DOHH2 (cell line): ENCODE measurements around the gene DYNC2H1.

Experiments
- H3F3A ChIP-seq: fragments of 200-600 bp; sonication (generic), shearing (Covaris generic); 2 replicates; pipeline ENCODE4 v1.6.0; 2016; ENCODE audit warnings: antibody characterized with exemption, mild to moderate bottlenecking; ENCODE audit not compliant: control insufficient read depth, insufficient read depth
- H3K27ac ChIP-seq: fragments of 200-600 bp; sonication (generic); 2 replicates; pipeline ENCODE4 v1.5.1; 2014; ENCODE audit warnings: low read depth, mild to moderate bottlenecking, low read length, moderate library complexity
- H3K27me3 ChIP-seq: fragments of 200-600 bp; sonication (generic); 2 replicates; pipeline ENCODE4 v1.6.1; 2014; ENCODE audit warnings: mild to moderate bottlenecking, low read length, mixed read lengths; ENCODE audit not compliant: control insufficient read depth
- H3K36me3 ChIP-seq: fragments of 200-600 bp; sonication (generic); 2 replicates; pipeline ENCODE4 v1.6.1; 2014; ENCODE audit warnings: mild to moderate bottlenecking, low read length, moderate library complexity, mixed read lengths; ENCODE audit not compliant: control insufficient read depth
- H3K4me1 ChIP-seq: fragments of 200-600 bp; sonication (generic); 2 replicates; pipeline ENCODE4 v1.6.1; 2014; ENCODE audit warnings: mild to moderate bottlenecking, low read length, mixed read lengths; ENCODE audit not compliant: control insufficient read depth
- H3K4me2 ChIP-seq: fragments of 200-600 bp; sonication (generic); 2 replicates; pipeline ENCODE4 v1.6.0; 2014; ENCODE audit warnings: mild to moderate bottlenecking, low read length, moderate library complexity
- H3K4me3 ChIP-seq: fragments of 200-600 bp; sonication (generic); 2 replicates; pipeline ENCODE4 v1.5.1; 2014; ENCODE audit warnings: mild to moderate bottlenecking, low read length, mixed read lengths
- H3K79me2 ChIP-seq: fragments of 200-600 bp; sonication (generic); 2 replicates; pipeline ENCODE4 v1.6.1; 2014; ENCODE audit warnings: mild to moderate bottlenecking, low read length, mixed read lengths; ENCODE audit not compliant: control insufficient read depth
- H3K9me2 ChIP-seq: fragments of 200-600 bp; sonication (generic); replicated peaks from 2 replicates; pipeline ENCODE4 v1.6.1; 2014; ENCODE audit warnings: mild to moderate bottlenecking, low read length, mixed read lengths; ENCODE audit not compliant: control insufficient read depth
- H3K9me3 ChIP-seq: fragments of 200-600 bp; sonication (generic); 2 replicates; pipeline ENCODE4 v1.6.1; 2014; ENCODE audit warnings: antibody characterized with exemption, low read length, mixed read lengths; ENCODE audit not compliant: control insufficient read depth, insufficient read depth
- H4K20me1 ChIP-seq: fragments of 200-600 bp; sonication (generic); 2 replicates; pipeline ENCODE4 v1.6.0; 2014; ENCODE audit warnings: low read depth, mild to moderate bottlenecking, antibody characterized with exemption, low read length, moderate library complexity; ENCODE audit not compliant: control insufficient read depth, insufficient read depth
- EZH2phosphoT487 ChIP-seq: fragments of 200-600 bp; sonication (generic); IDR thresholded peaks from 2 replicates; pipeline ENCODE4 v1.6.1; 2017; ENCODE audit warnings: borderline replicate concordance, mild to moderate bottlenecking, antibody characterized with exemption, low read length, moderate library complexity, mixed read lengths
- TF ChIP-seq, protein P1 (sequence below): fragments of 200-600 bp; sonication (generic); IDR thresholded peaks from one replicate; pipeline ENCODE4 v1.5.1; 2014; ENCODE audit warnings: antibody characterized with exemption, mild to moderate bottlenecking, low read depth, low read length; ENCODE audit not compliant: poor library complexity, severe bottlenecking

Gene DYNC2H1

DNA sequence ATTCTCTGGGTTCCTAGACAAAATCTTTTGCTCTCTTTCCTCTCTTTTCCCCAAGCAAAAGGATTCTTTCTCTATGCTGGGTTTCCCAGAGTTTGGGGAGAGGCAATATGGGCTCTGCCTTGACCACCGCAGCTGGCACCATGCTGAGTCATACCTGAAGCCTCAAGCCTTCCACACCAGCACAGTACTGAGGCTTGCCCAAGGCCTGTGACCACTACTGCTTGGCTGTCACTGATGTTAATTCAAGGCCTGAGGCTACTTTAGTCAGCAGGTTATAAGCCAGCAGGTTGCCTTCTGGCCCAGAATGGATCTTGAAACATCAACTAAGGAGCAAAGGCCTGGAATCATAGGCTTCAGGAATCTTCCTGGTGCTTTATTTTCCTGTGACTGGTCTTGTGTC is 185.3 kb downstream of the DYNC2H1 start:
- Histone ChIP-seq H4K20me1 (no peaks in the 10 kb centered on the region), H3K36me3 (no peaks in the 10 kb centered on the region), H3K4me2 (no peak overlapping the region), H3K4me3 (no peak overlapping the region), H3K4me1 (no peaks in the 10 kb centered on the region), H3K9me2 (no peaks in the 10 kb centered on the region), H3K79me2 (no peaks in the 10 kb centered on the region), H3K27me3 (no peaks in the 10 kb centered on the region), H3K27ac (no peak overlapping the region), H3F3A (no peaks in the 10 kb centered on the region), H3K9me3 (peaks cover 12% of the 10 kb centered on the region)
- TF ChIP-seq, protein P1, sequence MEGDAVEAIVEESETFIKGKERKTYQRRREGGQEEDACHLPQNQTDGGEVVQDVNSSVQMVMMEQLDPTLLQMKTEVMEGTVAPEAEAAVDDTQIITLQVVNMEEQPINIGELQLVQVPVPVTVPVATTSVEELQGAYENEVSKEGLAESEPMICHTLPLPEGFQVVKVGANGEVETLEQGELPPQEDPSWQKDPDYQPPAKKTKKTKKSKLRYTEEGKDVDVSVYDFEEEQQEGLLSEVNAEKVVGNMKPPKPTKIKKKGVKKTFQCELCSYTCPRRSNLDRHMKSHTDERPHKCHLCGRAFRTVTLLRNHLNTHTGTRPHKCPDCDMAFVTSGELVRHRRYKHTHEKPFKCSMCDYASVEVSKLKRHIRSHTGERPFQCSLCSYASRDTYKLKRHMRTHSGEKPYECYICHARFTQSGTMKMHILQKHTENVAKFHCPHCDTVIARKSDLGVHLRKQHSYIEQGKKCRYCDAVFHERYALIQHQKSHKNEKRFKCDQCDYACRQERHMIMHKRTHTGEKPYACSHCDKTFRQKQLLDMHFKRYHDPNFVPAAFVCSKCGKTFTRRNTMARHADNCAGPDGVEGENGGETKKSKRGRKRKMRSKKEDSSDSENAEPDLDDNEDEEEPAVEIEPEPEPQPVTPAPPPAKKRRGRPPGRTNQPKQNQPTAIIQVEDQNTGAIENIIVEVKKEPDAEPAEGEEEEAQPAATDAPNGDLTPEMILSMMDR, result no peak
- TF ChIP-seq EZH2phosphoT487, result no peak

DNA sequence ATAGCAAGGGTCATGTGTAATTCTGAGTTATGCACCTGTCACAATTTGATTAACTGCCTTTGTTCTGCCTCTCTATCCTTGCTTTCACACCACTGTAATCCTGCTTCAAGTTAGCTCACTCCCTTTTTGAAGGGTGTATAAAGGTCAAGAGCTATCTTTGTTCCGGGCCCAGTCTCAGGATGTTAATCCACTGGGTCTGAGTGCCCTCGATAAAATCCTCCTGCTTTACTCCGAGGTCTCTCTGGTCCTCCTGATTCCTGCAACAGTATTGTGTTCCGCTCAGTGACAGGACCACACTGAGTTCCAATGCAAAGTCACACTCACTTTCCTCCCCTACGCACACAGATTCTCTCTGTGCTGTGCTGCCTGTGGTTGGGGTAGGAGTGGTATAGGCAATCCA is 186.5 kb downstream of the DYNC2H1 start:
- Histone ChIP-seq H3K4me3 (no peak overlapping the region), H3K36me3 (no peaks in the 10 kb centered on the region), H3K27me3 (no peaks in the 10 kb centered on the region), H3K9me2 (no peaks in the 10 kb centered on the region), H3K27ac (no peak overlapping the region), H3F3A (no peaks in the 10 kb centered on the region), H3K9me3 (peaks cover 12% of the 10 kb centered on the region), H3K4me1 (no peaks in the 10 kb centered on the region), H3K4me2 (no peak overlapping the region), H4K20me1 (no peaks in the 10 kb centered on the region), H3K79me2 (no peaks in the 10 kb centered on the region)
- no peak for TF ChIP-seq EZH2phosphoT487

DNA sequence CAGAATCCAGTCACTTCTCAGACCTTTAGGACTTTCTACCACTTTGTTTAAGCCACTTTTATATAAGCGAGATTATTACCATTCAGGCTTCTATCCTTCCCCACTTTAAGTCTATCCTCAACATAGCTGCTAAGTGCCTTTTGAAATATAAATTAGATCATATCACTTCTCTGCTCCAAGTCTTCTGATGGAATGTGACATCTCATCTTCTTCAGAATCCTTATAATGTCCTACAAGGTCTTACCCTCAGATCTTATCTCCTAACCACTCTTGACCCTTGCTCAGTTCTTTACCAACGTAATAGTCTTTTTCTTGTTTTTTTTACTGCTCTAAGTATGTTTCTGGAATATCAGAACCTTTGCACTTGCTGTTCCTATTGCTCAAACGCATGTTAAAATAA is 188.7 kb downstream of the DYNC2H1 start:
- TF ChIP-seq, protein P1, result no peak
- TF ChIP-seq EZH2phosphoT487, result no peak
- no peak overlapping the region for H3K4me2 ChIP-seq
- no peaks in the 10 kb centered on the region for H3K9me2 ChIP-seq
- no peaks in the 10 kb centered on the region for H3K27me3 ChIP-seq
- no peak overlapping the region for H3K27ac ChIP-seq
- H4K20me1 ChIP-seq, result no peaks in the 10 kb centered on the region
- H3K4me1 ChIP-seq, result no peaks in the 10 kb centered on the region
- H3K9me3 ChIP-seq, result peaks cover 12% of the 10 kb centered on the region
- H3F3A ChIP-seq, result no peaks in the 10 kb centered on the region
- no peaks in the 10 kb centered on the region for H3K79me2 ChIP-seq
- H3K36me3 ChIP-seq, result no peaks in the 10 kb centered on the region
- H3K4me3 ChIP-seq, result no peak overlapping the region

DNA sequence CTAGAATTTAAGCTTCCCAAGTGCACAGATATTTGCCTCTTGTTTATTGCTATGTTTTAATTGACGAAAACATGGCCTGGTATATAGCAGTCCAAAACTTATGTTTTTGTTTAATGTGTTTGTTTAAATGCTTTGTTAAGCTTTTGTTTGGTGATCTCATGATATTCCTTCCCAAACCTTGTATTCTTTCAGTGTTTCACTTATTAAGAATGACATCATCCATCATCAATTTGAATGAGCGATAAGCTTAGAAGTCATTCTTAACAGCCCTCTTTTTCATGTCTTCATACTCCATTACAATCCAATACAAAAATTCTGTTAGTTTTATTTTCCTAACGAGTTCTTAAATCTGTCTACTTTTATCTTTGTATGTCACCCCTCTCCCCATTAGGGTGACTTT is 206.0 kb downstream of the DYNC2H1 start:
- H3K9me2 ChIP-seq, result no peaks in the 10 kb centered on the region; the same call in 1 of the 2 replicates
- H3F3A ChIP-seq, result no peaks in the 10 kb centered on the region
- no peaks in the 10 kb centered on the region for H3K36me3 ChIP-seq
- TF ChIP-seq EZH2phosphoT487, result no peak
- TF ChIP-seq, protein P1, result no peak
- no peak overlapping the region for H3K4me3 ChIP-seq
- no peak overlapping the region for H3K27ac ChIP-seq
- H3K4me2 ChIP-seq, result no peak overlapping the region
- H3K27me3 ChIP-seq, result no peaks in the 10 kb centered on the region
- no peaks in the 10 kb centered on the region for H3K79me2 ChIP-seq
- H3K4me1 ChIP-seq, result no peaks in the 10 kb centered on the region
- no peaks in the 10 kb centered on the region for H4K20me1 ChIP-seq
- H3K9me3 ChIP-seq, result no peaks in the 10 kb centered on the region
